ENCODE results near the gene RMND5B.

The RMND5B gene

DNA sequence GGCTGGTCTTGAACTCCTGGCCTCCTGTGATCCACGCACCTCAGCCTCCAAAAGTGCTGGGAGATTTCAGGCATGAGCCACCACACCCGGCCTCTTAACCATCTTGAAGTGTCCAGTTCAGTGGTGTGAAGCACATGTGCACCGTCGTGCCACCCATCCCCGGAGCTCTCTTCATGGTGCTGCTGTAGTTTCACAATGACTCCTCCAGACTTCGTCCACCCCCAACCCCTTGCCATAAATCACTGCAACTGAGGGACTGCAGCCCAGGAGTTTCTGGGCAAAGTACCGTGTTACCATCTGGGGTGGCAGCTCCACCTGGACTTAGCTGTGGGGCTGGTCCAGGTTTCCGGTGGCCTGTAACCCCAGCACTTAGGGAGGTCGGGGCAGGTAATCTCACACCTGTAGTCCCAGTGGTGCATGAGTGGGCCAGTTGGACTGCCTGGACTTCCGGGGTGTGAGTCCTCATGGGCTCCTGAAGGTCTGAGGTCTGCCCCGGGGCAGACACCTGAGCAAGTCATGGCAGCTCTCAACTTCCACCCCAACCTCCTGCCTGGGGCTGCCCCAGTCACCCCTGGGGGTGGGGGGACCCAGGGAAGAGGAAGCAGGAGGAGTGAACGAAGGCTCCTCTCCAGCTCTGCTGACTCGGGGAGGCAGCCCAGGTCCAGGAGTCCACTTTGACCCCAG is 24.1 kb upstream of the RMND5B start:
- Histone ChIP-seq H3K27ac (no peak overlapping the region), H3K4me2 (no peak overlapping the region), H3K9ac (no peak overlapping the region), H3K79me2 (ENCODE audit: insufficient read depth, low read depth) (no peaks in the 10 kb centered on the region), H3K27me3 (ENCODE audit: insufficient read depth, low read depth) (no peaks in the 10 kb centered on the region), H3K36me3 (ENCODE audit: insufficient read depth) (no peaks in the 10 kb centered on the region), H3K4me1 (ENCODE audit: low read depth, poor library complexity, severe bottlenecking) (no peaks in the 10 kb centered on the region), H3K4me3 (IDR thresholded peaks at IDR 0.05; ENCODE audit: insufficient read depth, low read depth, low read length) (no peak overlapping the region), H2AFZ (ENCODE audit: low read depth) (no peak overlapping the region), H4K20me1 (ENCODE audit: insufficient read depth) (no peaks in the 10 kb centered on the region)
- TF ChIP-seq, protein P1, sequence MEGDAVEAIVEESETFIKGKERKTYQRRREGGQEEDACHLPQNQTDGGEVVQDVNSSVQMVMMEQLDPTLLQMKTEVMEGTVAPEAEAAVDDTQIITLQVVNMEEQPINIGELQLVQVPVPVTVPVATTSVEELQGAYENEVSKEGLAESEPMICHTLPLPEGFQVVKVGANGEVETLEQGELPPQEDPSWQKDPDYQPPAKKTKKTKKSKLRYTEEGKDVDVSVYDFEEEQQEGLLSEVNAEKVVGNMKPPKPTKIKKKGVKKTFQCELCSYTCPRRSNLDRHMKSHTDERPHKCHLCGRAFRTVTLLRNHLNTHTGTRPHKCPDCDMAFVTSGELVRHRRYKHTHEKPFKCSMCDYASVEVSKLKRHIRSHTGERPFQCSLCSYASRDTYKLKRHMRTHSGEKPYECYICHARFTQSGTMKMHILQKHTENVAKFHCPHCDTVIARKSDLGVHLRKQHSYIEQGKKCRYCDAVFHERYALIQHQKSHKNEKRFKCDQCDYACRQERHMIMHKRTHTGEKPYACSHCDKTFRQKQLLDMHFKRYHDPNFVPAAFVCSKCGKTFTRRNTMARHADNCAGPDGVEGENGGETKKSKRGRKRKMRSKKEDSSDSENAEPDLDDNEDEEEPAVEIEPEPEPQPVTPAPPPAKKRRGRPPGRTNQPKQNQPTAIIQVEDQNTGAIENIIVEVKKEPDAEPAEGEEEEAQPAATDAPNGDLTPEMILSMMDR (conservative IDR thresholded peaks at IDR 0.05; ENCODE audit: low read depth, low read length): no peak

DNA sequence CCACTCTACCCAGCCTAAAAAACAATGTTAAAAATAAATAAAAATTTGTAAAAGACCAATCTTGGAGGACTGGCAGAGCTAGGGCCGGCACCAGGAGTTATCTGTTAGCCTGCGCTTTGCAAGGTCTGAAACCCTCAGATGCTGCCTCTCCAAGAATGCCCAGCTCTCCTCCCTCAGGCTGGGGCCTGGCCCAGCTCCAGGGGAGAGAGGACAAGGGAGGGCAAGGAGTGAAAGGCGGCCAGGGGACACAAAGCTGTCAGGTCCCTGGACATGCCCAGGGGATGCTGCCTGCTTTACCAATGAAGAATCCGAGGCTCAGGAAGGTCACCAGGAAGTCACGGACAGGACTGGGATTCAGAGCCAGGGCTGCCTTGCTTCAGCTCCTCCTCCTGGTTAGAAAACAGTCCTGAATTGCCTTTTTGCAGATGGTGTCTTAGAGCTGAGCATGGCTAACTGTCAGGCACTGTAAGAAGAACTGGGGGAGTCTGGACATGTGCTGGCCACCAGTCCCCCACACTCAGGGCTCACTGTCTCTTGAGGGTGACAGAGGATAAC is 23.0 kb upstream of the RMND5B start:
- TF ChIP-seq, protein P1 (conservative IDR thresholded peaks at IDR 0.05; ENCODE audit: low read depth, low read length): no peak
- H4K20me1 ChIP-seq (ENCODE audit: insufficient read depth): no peaks in the 10 kb centered on the region
- H3K27ac ChIP-seq: no peak overlapping the region
- no peaks in the 10 kb centered on the region for H3K27me3 ChIP-seq (ENCODE audit: insufficient read depth, low read depth)
- no peaks in the 10 kb centered on the region for H3K4me1 ChIP-seq (ENCODE audit: low read depth, poor library complexity, severe bottlenecking)
- no peak overlapping the region for H3K4me2 ChIP-seq
- no peak overlapping the region for H2AFZ ChIP-seq (ENCODE audit: low read depth)
- no peak overlapping the region for H3K9ac ChIP-seq
- no peak overlapping the region for H3K4me3 ChIP-seq (IDR thresholded peaks at IDR 0.05; ENCODE audit: insufficient read depth, low read depth, low read length)
- H3K36me3 ChIP-seq (ENCODE audit: insufficient read depth): no peaks in the 10 kb centered on the region
- no peaks in the 10 kb centered on the region for H3K79me2 ChIP-seq (ENCODE audit: insufficient read depth, low read depth)

DNA sequence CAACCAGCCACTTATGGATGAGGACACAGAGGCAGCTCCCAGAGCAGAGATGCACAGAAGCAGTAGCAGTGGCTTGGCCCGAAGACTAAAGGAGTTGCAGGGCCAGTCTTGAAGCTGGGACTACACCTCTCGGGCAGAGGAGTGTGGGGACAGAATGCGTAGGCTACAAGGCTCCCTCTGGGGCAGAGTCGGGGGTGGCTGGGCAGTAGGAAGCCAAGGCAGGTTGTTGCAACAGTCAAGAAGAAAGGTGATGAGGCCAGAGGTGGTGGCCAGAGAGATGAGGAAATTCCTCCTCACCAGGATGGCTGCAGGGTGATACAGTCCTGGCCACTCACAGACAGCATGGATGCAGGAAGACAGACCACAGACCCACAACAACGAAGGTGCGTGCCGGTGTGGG is 22.4 kb upstream of the RMND5B start:
- Histone ChIP-seq H3K9ac (no peak overlapping the region), H3K27ac (no peak overlapping the region), H4K20me1 (ENCODE audit: insufficient read depth) (no peaks in the 10 kb centered on the region), H3K36me3 (ENCODE audit: insufficient read depth) (no peaks in the 10 kb centered on the region), H3K27me3 (ENCODE audit: insufficient read depth, low read depth) (no peaks in the 10 kb centered on the region), H3K4me2 (no peak overlapping the region), H3K4me3 (IDR thresholded peaks at IDR 0.05; ENCODE audit: insufficient read depth, low read depth, low read length) (no peak overlapping the region), H3K79me2 (ENCODE audit: insufficient read depth, low read depth) (no peaks in the 10 kb centered on the region), H3K4me1 (ENCODE audit: low read depth, poor library complexity, severe bottlenecking) (no peaks in the 10 kb centered on the region), H2AFZ (ENCODE audit: low read depth) (no peak overlapping the region)
- TF ChIP-seq, protein P1 (conservative IDR thresholded peaks at IDR 0.05; ENCODE audit: low read depth, low read length): no peak

DNA sequence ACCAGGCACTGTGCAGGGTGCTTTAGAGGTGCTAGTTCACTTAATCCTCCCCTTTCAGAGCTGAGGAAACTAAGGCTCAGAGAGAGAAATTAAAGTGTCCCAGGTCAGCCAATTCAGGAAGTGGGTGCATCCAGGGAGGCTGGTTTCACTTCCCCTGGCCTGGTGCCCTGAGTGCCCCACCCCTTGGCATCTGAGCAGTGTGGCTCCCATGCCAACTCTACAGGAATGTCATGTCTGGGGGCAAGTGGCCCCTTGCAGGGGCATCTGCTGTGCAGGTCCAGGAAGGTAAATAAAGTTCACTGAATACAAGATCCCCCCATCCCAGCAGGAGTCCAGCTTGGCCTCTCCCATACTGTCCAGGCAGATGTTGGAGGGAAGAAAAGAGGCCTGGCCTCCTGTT is 21.8 kb upstream of the RMND5B start:
- H3K4me1 ChIP-seq (ENCODE audit: low read depth, poor library complexity, severe bottlenecking): no peaks in the 10 kb centered on the region
- H3K36me3 ChIP-seq (ENCODE audit: insufficient read depth): no peaks in the 10 kb centered on the region
- no peak overlapping the region for H3K4me2 ChIP-seq
- H3K27ac ChIP-seq: no peak overlapping the region
- H2AFZ ChIP-seq (ENCODE audit: low read depth): no peak overlapping the region
- no peak overlapping the region for H3K9ac ChIP-seq
- H3K79me2 ChIP-seq (ENCODE audit: insufficient read depth, low read depth): no peaks in the 10 kb centered on the region
- TF ChIP-seq, protein P1 (conservative IDR thresholded peaks at IDR 0.05; ENCODE audit: low read depth, low read length): no peak
- no peak overlapping the region for H3K4me3 ChIP-seq (IDR thresholded peaks at IDR 0.05; ENCODE audit: insufficient read depth, low read depth, low read length)
- no peaks in the 10 kb centered on the region for H4K20me1 ChIP-seq (ENCODE audit: insufficient read depth)
- H3K27me3 ChIP-seq (ENCODE audit: insufficient read depth, low read depth): no peaks in the 10 kb centered on the region

Data from KMS-11 (cell line).